Measurements from ENCODE around the gene MCTP1.
A peak's percentile ranks its signal among the peaks of the same experiment; 100 is the strongest.

Gene MCTP1

GRCh38 chr5:94916619-94917018, 368.3 kb downstream of the MCTP1 start:
- H3K36me3 ChIP-seq (ENCODE audit: insufficient read depth, low read length), result no peaks in the 10 kb centered on the region

GRCh38 chr5:94911276-94911675, 373.6 kb downstream of the MCTP1 start:
- H3K27me3 ChIP-seq (ENCODE audit: control insufficient read depth, insufficient read depth, low read length), result no peaks in the 10 kb centered on the region
- no peak overlapping the region for H3K9ac ChIP-seq (ENCODE audit: low read depth, low read length)
- H3K4me2 ChIP-seq (ENCODE audit: low read length), result no peak overlapping the region
- H3K4me1 ChIP-seq (ENCODE audit: control insufficient read depth, insufficient read depth, low read length), result no peaks in the 10 kb centered on the region
- H3K36me3 ChIP-seq (ENCODE audit: insufficient read depth, low read length), result no peaks in the 10 kb centered on the region
- H3K4me3 ChIP-seq (ENCODE audit: low read length), result no peak overlapping the region
- H3K9me3 ChIP-seq (replicated peaks; ENCODE audit: low read length), result no peaks in the 10 kb centered on the region

More at GRCh38 chr5:94916619-94917018, 368.3 kb downstream of the MCTP1 start:
- Histone ChIP-seq H3K4me3 (ENCODE audit: low read length) (no peak overlapping the region), H3K4me2 (ENCODE audit: low read length) (no peak overlapping the region), H3K9ac (ENCODE audit: low read depth, low read length) (no peak overlapping the region), H3K4me1 (ENCODE audit: control insufficient read depth, insufficient read depth, low read length) (no peaks in the 10 kb centered on the region), H3K9me3 (replicated peaks; ENCODE audit: low read length) (no peaks in the 10 kb centered on the region), H3K27me3 (ENCODE audit: control insufficient read depth, insufficient read depth, low read length) (no peaks in the 10 kb centered on the region)

- Histone ChIP-seq H3K27me3 (ENCODE audit: control insufficient read depth, insufficient read depth, low read length) (no peaks in the 10 kb centered on the region), H3K4me1 (ENCODE audit: control insufficient read depth, insufficient read depth, low read length) (no peaks in the 10 kb centered on the region), H3K9ac (ENCODE audit: low read depth, low read length) (no peak overlapping the region), H3K9me3 (replicated peaks; ENCODE audit: low read length) (no peaks in the 10 kb centered on the region), H3K4me2 (ENCODE audit: low read length) (no peak overlapping the region), H3K36me3 (ENCODE audit: insufficient read depth, low read length) (peaks cover 3% of the 10 kb centered on the region), H3K4me3 (ENCODE audit: low read length) (no peak overlapping the region)
These were observed 374.2 kb downstream of the MCTP1 start for GRCh38 chr5:94910721-94911120.

- no peak overlapping the region for H3K9ac ChIP-seq (ENCODE audit: low read depth, low read length)
- no peaks in the 10 kb centered on the region for H3K9me3 ChIP-seq (replicated peaks; ENCODE audit: low read length)
- no peak overlapping the region for H3K4me3 ChIP-seq (ENCODE audit: low read length)
- H3K27me3 ChIP-seq (ENCODE audit: control insufficient read depth, insufficient read depth, low read length), result no peaks in the 10 kb centered on the region
- no peaks in the 10 kb centered on the region for H3K4me1 ChIP-seq (ENCODE audit: control insufficient read depth, insufficient read depth, low read length)
- H3K36me3 ChIP-seq (ENCODE audit: insufficient read depth, low read length), result peaks cover 3% of the 10 kb centered on the region
- H3K4me2 ChIP-seq (ENCODE audit: low read length), result no peak overlapping the region
These were observed 375.9 kb downstream of the MCTP1 start for GRCh38 chr5:94908889-94909480.

GRCh38 chr5:94906750-94907149, 378.1 kb downstream of the MCTP1 start:
- H3K4me2 ChIP-seq (ENCODE audit: low read length), result no peak overlapping the region
- no peak overlapping the region for H3K9ac ChIP-seq (ENCODE audit: low read depth, low read length)
- no peaks in the 10 kb centered on the region for H3K9me3 ChIP-seq (replicated peaks; ENCODE audit: low read length)
- no peaks in the 10 kb centered on the region for H3K27me3 ChIP-seq (ENCODE audit: control insufficient read depth, insufficient read depth, low read length)
- peaks cover 3% of the 10 kb centered on the region for H3K36me3 ChIP-seq (ENCODE audit: insufficient read depth, low read length)
- peaks cover 11% of the 10 kb centered on the region for H3K4me1 ChIP-seq (ENCODE audit: control insufficient read depth, insufficient read depth, low read length)
- no peak overlapping the region for H3K4me3 ChIP-seq (ENCODE audit: low read length)

GRCh38 chr5:94903726-94904125, 381.2 kb downstream of the MCTP1 start:
- H3K4me3 ChIP-seq (ENCODE audit: low read length), result no peak overlapping the region
- H3K9ac ChIP-seq (ENCODE audit: low read depth, low read length), result no peak overlapping the region
- H3K27me3 ChIP-seq (ENCODE audit: control insufficient read depth, insufficient read depth, low read length), result no peaks in the 10 kb centered on the region
- H3K36me3 ChIP-seq (ENCODE audit: insufficient read depth, low read length), result peaks cover 3% of the 10 kb centered on the region
- no peak overlapping the region for H3K4me2 ChIP-seq (ENCODE audit: low read length)
- H3K4me1 ChIP-seq (ENCODE audit: control insufficient read depth, insufficient read depth, low read length), result peaks cover 23% of the 10 kb centered on the region
- H3K9me3 ChIP-seq (replicated peaks; ENCODE audit: low read length), result no peaks in the 10 kb centered on the region

GRCh38 chr5:94901191-94901979, 383.5 kb downstream of the MCTP1 start:
- peaks cover 23% of the 10 kb centered on the region for H3K4me1 ChIP-seq (ENCODE audit: control insufficient read depth, insufficient read depth, low read length)
- H3K27me3 ChIP-seq (ENCODE audit: control insufficient read depth, insufficient read depth, low read length), result no peaks in the 10 kb centered on the region
- peak overlapping the region; percentile 25 for H3K9ac ChIP-seq (ENCODE audit: low read depth, low read length)
- no peak overlapping the region for H3K4me3 ChIP-seq (ENCODE audit: low read length)
- peak overlapping the region; percentile 49 for H3K4me2 ChIP-seq (ENCODE audit: low read length)
- peaks cover 3% of the 10 kb centered on the region for H3K36me3 ChIP-seq (ENCODE audit: insufficient read depth, low read length)
- H3K9me3 ChIP-seq (replicated peaks; ENCODE audit: low read length), result no peaks in the 10 kb centered on the region

GRCh38 chr5:94900006-94900505, 384.8 kb downstream of the MCTP1 start:
- Histone ChIP-seq H3K9ac (ENCODE audit: low read depth, low read length) (no peak overlapping the region), H3K36me3 (ENCODE audit: insufficient read depth, low read length) (no peaks in the 10 kb centered on the region), H3K4me3 (ENCODE audit: low read length) (no peak overlapping the region), H3K27me3 (ENCODE audit: control insufficient read depth, insufficient read depth, low read length) (no peaks in the 10 kb centered on the region), H3K9me3 (replicated peaks; ENCODE audit: low read length) (no peaks in the 10 kb centered on the region), H3K4me1 (ENCODE audit: control insufficient read depth, insufficient read depth, low read length) (peaks cover 23% of the 10 kb centered on the region), H3K4me2 (ENCODE audit: low read length) (no peak overlapping the region)

GRCh38 chr5:94893412-94894135, 391.3 kb downstream of the MCTP1 start:
- no peak overlapping the region for H3K9ac ChIP-seq (ENCODE audit: low read depth, low read length)
- H3K4me2 ChIP-seq (ENCODE audit: low read length), result no peak overlapping the region
- H3K36me3 ChIP-seq (ENCODE audit: insufficient read depth, low read length), result no peaks in the 10 kb centered on the region
- no peaks in the 10 kb centered on the region for H3K9me3 ChIP-seq (replicated peaks; ENCODE audit: low read length)
- H3K27me3 ChIP-seq (ENCODE audit: control insufficient read depth, insufficient read depth, low read length), result no peaks in the 10 kb centered on the region
- H3K4me3 ChIP-seq (ENCODE audit: low read length), result no peak overlapping the region
- no peaks in the 10 kb centered on the region for H3K4me1 ChIP-seq (ENCODE audit: control insufficient read depth, insufficient read depth, low read length)

GRCh38 chr5:94891972-94892371, 392.9 kb downstream of the MCTP1 start:
- no peaks in the 10 kb centered on the region for H3K4me1 ChIP-seq (ENCODE audit: control insufficient read depth, insufficient read depth, low read length)
- H3K36me3 ChIP-seq (ENCODE audit: insufficient read depth, low read length), result no peaks in the 10 kb centered on the region
- H3K9me3 ChIP-seq (replicated peaks; ENCODE audit: low read length), result no peaks in the 10 kb centered on the region
- H3K27me3 ChIP-seq (ENCODE audit: control insufficient read depth, insufficient read depth, low read length), result no peaks in the 10 kb centered on the region
- no peak overlapping the region for H3K4me3 ChIP-seq (ENCODE audit: low read length)
- H3K9ac ChIP-seq (ENCODE audit: low read depth, low read length), result no peak overlapping the region
- no peak overlapping the region for H3K4me2 ChIP-seq (ENCODE audit: low read length)

GRCh38 chr5:94891565-94891964, 393.3 kb downstream of the MCTP1 start:
- H3K27me3 ChIP-seq (ENCODE audit: control insufficient read depth, insufficient read depth, low read length), result no peaks in the 10 kb centered on the region
- H3K4me3 ChIP-seq (ENCODE audit: low read length), result no peak overlapping the region
- no peaks in the 10 kb centered on the region for H3K4me1 ChIP-seq (ENCODE audit: control insufficient read depth, insufficient read depth, low read length)
- no peaks in the 10 kb centered on the region for H3K9me3 ChIP-seq (replicated peaks; ENCODE audit: low read length)
- no peaks in the 10 kb centered on the region for H3K36me3 ChIP-seq (ENCODE audit: insufficient read depth, low read length)
- H3K4me2 ChIP-seq (ENCODE audit: low read length), result no peak overlapping the region
- no peak overlapping the region for H3K9ac ChIP-seq (ENCODE audit: low read depth, low read length)
